HG03066 (cell line): ENCODE data around the gene EIF1AD.

Experiments
- ATAC-seq: cut with Tn5 transposase; IDR thresholded peaks from one replicate; pipeline ENCODE4 v1.9.1; 2021; ENCODE audit warnings: low read depth; ENCODE audit not compliant: unreplicated experiment

The EIF1AD gene

GRCh38 chr11:66006134-66006890 lies 4.4 kb upstream of the EIF1AD start:
- ATAC-seq: no peak

GRCh38 chr11:66004186-66004585 lies 2.2 kb upstream of the EIF1AD start:
- no peak for ATAC-seq

- no peak for ATAC-seq
These were observed 1.3 kb upstream of the EIF1AD start for GRCh38 chr11:66003291-66003690.

DNA sequence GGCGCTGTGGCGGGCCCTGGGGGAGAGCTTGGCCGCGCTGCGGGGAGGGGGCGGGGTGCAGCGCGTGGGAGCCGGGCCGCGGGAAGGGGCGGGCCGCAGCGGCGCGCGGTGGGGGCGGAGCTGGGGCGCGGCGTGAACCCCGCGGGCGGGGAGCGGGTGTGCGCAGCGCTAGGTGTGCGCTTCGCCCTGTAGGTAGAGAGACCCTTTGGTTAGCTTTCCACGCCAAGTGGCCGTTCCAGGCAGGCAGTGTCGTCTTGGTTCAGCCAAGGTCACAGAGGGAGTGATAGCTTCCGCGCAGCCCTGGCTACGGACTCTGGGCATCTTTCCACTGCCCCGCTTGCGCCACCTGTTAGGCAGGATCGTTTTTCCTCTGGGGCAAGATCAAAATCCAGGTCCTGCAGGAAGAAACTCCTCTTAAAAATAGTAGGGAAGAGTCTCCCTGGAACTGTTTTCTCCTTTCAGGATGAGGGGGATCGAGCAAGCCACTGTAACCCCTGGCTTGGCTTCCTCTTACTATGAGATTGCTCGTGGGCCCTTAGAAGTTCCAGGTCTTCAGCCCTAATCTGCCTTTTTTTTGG lies 780 bp upstream of the EIF1AD start:
- peak; percentile 47 for ATAC-seq

GRCh38 chr11:65997286-65997685 lies 4.7 kb downstream of the EIF1AD start:
- ATAC-seq: no peak

- ATAC-seq: no peak
These were observed 9.9 kb downstream of the EIF1AD start for GRCh38 chr11:65992056-65992455.

DNA sequence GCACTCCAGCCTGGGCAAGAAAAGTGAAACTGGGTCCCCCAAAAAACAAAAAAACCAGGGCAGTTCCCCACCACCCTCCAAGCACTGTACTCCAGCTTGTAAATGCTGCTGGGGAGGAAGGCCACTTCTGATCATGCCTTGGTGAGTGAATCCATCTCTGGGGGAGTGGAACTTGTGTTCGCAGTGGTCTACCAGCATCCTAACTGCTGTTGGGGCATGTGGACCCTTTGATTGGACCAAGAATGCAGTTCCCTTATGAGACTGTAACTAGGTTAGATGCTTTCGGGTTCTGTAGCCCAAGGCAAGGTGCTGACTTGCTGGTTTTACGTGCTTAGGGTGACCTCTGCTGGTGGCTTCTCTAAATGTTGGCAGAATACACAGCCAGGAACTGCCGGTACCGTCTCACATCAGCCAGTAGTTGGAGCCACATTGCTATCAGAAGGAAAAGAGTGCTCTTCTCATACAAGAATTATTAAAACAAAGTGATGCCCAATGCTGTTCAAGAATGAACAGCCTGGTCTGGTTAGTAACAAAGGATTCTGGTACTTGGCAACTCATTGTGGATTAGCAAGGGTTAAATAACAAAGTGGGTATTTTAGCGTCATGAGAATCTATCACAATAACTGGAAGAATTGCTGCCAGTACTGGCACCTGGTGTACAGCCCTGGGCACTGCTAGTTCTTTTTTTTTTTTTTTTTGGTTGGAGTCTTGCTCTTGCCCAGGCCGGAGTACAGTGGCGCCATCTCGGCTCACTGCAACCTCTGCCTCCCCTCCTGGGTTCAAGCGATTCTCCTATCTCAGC lies 13.0 kb downstream of the EIF1AD start:
- ATAC-seq: peak; percentile 88

GRCh38 chr11:65987336-65987735 lies 14.6 kb downstream of the EIF1AD start:
- no peak for ATAC-seq

DNA sequence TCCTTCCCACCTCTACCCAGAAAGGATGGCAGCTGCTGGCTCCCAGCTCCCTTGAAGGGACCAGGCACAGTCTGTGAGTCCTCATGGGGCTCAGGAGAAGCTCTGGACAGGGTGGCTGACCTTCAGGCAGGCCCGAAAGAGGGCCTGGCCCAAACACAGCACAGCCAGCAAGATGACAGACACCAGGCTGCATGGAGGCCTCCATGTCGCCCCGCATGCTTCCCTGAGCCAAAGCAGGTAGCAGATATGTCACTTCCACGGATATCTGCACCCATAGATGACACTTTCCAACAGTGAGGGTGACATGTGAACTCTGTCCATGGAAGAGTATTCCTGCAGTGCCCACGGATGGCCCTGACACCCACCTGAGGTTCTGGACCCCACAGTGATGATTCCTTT lies 18.4 kb downstream of the EIF1AD start:
- ATAC-seq: no peak

DNA sequence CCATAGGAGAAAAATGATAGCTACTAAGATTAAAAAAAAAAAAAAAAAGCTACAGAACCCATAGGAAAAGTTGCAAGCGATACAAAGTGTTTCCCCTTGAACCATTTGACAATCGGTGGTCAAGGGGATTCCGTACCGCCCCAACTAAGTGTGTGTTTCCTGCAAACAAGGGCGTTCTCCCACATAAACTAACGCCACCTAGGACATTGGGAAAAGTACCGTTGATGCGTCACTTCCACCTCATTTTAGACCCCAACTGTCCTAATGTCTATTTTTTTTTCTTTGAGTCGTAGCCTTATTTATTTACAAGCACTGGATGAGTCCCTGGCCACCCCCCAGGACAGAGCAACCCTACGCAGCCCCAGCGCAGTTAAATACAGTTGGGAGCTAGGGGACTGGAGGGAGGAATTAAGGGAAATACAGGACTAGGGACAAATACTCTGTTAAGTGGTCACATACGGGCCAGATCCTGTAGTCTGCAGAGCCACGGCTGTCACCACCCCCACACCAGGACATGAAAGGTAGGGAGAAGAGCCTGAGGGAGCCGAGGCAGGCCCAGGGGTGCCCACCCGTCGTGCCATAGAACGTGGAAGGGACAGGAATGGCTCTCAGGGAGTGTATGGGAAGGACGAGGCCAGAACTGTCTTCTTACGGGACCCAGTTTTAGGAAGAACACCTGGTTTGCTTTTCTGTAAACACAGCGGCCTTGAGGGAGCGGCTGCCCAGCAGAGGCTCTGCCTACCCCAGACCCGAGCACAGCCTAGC lies 19.0 kb downstream of the EIF1AD start:
- no peak for ATAC-seq

DNA sequence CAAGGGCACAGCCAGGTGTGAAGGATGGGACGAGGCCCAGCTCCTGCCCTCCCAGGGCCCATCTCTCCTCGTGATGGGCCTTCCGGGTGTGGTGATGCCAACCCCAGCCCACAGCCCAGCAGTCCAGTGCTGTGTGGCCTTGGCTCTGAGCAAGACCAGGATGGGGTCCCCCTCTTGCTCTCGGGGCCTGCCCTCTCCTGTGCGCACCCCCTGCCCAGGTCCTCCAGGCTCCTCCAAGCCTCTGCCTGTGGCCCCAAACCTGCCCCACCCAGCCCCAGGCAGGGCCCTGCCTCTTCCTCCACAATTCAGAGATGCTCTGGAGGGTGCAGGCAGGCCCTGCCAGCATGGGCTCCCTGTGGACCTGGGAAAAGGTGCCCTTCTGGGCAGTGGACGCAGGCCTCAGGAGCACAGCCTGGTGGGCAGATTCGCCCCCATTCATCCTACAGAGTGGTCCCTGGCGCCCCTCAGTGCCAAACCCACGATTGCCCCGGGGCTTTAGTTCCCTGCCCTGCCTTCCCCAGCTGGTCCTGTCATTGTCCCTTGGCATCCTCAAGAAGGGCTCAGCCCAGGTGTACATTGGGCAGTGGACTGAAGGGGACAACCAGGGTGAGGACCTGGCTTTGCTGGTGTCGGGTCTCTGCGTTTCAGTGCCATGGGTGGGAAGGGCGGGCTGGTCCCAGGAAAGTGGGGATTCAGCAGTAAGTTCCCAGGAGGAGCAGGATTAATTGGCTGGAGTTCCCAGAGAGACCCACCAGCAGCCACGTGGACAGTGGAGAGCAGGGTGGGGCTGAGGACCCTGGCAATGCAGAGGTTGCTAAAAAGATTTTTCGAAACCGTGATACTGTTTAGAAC lies 19.8 kb downstream of the EIF1AD start:
- no peak for ATAC-seq

DNA sequence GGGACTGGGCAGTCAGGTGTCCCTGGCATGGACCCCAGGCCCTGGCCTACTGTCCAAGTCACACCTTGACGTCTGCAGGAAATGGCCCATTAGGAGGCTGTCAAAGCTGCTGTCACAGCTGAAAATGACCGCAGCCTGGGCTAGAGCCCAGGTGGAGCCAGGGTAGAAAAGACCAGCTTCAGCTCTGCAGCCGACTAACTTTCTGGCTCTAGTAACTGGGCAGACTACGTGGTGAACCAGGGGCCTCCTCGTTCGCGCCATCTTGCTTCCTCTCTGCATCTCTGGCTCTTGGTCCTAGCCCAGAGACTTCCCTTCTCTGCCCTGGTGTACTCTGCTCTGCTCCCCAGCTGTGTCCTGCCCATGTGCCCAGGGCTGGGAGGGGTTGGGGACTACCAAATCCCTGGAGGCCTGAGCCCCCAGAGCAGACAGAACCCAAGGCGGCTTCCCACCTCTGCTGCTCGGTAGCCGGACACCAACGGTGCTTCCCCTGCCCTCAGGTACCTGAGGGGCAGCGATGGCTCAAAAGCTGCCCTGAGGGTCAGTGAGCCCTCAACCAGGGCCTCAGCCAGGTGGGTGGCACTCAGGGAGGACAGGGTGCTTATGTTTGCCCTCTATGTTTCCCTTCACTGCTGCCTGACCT lies 20.7 kb downstream of the EIF1AD start:
- ATAC-seq: no peak

DNA sequence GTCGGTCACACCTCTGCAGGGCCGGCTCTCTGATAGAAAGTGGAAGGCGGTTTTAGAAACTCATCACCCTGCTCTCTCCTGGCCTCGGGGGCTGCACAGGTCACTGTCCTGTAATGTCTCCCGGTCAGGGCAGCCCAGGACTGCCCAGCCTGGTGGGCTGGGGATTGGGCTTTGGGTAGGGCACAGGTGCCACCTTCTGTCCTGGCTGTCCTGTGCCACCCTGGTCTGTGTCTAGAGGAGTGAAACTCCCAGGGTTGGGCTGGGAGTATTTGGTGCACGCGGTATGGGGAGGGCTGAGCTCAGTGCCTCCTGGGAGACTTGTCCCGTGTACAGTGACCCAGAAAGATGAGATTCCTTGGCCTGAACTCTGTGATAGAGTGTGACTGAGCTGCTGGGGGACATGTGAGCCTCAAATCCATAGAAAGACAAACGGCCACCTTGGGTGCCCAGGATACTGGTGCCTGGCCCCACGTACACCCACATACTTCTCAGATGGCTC lies 22.6 kb downstream of the EIF1AD start:
- ATAC-seq: no peak

DNA sequence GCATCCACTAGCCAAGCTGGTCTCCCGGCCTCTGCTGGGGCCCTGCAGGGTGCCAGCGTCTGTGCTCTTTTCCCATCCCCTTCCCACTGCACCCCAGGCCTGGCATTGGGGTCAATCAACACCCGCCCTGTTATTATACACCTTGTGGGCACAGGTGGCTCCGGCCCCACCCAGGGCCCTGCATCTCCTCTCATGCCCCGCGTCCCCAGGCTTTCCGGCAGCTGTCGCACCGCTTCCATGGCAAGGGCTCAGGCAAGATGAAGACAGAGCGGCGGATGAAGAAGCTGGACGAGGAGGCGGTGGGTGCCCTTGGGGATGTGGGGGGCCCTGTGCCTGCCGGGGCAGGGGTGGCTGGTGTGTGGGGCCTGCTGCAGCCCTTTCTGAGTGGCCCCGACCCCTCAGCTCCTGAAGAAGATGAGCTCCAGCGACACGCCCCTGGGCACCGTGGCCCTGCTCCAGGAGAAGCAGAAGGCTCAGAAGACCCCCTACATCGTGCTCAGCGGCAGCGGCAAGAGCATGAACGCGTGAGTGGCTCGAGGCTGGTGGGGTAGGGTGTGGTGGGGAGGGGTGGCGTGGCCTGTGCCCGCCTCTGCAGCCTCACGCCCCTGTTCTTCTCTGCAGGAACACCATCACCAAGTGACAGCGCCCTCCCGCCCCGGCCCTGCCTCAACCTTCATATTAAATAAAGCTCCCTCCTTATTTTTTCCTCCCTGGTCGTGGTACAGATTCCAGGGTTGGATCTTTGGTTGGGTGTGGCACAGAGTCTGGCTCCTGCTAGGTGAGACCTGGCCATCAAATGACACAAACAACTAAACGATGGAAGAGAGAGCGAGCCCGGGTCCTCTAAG lies 23.3 kb downstream of the EIF1AD start:
- ATAC-seq: no peak

DNA sequence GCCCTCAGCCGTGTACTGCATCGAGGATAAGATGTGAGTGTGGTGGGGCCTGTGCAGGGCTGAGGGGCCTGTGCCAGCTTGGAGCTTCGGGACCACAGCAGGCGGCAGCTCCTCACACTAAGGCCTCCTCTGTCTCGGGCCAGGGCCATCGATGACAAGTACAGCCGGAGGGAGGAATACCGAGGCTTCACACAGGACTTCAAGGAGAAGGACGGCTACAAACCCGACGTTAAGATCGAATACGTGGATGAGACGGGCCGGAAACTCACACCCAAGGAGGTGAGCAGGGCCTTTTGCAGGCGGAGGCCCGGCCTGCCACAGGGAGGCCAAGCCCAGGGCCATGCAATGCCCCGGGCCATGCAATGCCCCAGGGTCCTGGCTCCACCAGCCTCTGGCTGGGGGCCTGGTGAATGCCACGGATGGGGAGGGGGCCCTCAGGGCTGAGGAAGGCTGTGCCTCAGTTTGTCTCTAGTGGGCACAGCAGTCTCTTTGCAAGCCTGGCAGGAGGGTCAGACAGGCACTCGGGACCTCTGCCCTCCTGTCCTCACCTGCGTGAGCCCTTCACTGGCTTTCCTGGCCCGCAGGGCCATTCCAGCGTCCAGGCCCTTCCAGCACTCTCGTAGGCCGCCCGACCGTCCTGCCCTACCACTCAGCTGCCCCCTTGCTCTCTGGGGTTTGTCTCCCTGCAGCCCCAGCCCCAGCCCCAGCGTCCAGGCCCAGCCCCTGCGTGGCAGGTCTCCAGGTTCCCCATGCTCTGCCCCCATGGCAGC lies 24.2 kb downstream of the EIF1AD start:
- no peak for ATAC-seq

DNA sequence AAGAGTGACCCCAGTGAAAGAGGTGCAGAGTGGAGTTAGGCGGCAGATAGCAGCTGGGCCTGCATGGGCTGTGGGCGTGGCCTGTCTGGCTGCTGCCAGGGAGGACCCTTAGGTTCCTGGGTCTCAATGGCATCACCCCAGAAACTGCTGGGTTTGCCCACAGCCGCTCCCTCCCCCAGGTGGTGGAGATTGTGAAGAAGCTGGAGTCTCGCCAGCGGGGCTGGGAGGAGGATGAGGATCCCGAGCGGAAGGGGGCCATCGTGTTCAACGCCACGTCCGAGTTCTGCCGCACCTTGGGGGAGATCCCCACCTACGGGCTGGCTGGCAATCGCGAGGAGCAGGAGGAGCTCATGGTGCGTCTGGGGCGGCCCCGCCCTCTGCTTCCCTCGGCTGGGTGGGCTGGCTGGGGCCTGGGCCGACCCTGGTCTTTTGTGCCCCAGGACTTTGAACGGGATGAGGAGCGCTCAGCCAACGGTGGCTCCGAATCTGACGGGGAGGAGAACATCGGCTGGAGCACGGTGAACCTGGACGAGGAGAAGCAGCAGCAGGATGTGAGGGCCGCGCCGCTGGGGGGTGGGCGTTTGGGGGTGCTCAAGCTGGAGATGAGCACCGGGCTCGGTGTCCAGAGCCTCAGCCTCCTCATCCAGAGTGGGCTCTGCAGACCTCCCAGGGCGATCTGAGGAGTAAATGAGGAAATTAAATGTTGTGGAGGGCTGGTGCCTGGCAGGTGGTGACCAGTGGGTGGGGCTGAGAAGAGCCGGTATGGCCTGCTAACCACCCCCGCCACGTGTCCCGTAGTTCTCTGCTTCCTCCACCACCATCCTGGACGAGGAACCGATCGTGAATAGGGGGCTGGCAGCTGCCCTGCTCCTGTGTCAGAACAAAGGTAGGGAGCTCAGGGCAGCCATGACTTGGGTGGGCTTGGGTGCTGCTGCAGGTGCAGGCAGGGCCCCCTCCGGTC lies 25.5 kb downstream of the EIF1AD start:
- ATAC-seq: no peak

DNA sequence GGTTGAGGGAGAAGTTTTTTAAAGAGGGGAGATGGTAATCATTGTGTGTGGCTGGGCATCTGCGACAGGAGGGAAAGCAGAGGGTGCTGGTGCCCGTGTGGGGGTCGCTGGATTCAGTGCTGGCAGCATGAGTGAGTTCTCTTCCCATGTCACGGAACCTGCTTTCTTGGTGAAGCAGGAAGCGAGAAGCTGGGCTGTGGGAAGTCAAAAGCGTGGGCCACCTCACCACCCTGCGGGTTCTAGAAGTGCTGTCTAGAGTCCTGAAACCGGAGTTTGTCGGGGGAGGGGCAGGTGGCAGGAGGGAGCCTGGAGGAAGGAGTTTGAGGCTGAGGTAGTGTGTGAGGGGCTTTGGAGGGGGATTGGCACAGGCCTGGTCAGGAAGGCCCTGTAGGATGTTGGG lies 26.2 kb downstream of the EIF1AD start:
- ATAC-seq: no peak
